PC-9 (cell line): ENCODE data around the gene CCT3. TPM values are rescaled to one million over a fixed set of nuclear protein-coding genes. Genes with fewer than 3 reads are reported as not detected.
A peak's percentile ranks its signal among the peaks of the same experiment; 100 is the strongest.

Experiments
- BruUV-seq: library from RNA; stranded (reverse); fragments of 400-500 nt; replicated peaks from 2 replicates; lab custom pipeline; 2021; lab: Mats Ljungman, UMichigan
- CTCF ChIA-PET: fragments of 300-600 bp; sonication (Branson Sonifier 250); formaldehyde crosslinking; loops from one replicate; lab custom pipeline; 2022; ENCODE audit warnings: antibody characterized with exemption; lab: Charles Lee
- POLR2A ChIA-PET: fragments of 300-600 bp; sonication (Branson Sonifier 250); formaldehyde crosslinking; loops from one replicate; lab custom pipeline; 2022; ENCODE audit warnings: antibody characterized with exemption; ENCODE audit not compliant: unreplicated experiment; lab: Charles Lee
- DNase-seq, 2 experiments: peaks; one replicate each; pipeline versions ENCODE4 v3.0.0 to v3.0.0-alpha.2; 2015 to 2022; ENCODE audit warnings: mixed read lengths in 1 of 2
- H2AFZ ChIP-seq: fragments of 200-600 bp; sonication (generic); 2 replicates; pipeline ENCODE4 v1.8.1; 2017; ENCODE audit warnings: antibody characterized with exemption
- H3F3A ChIP-seq: fragments of 200-600 bp; sonication (generic); 2 replicates; pipeline ENCODE4 v1.8.1; 2017; ENCODE audit warnings: antibody characterized with exemption, mild to moderate bottlenecking, low read depth; ENCODE audit not compliant: insufficient read depth
- H3K27ac ChIP-seq: fragments of 200-600 bp; sonication (generic); 2 replicates; pipeline ENCODE4 v1.6.1; 2016; ENCODE audit warnings: mixed run types
- H3K27me3 ChIP-seq: fragments of 200-600 bp; sonication (generic); 2 replicates; pipeline ENCODE4 v1.6.1; 2016; ENCODE audit warnings: low read depth, mixed run types; ENCODE audit not compliant: insufficient read depth
- H3K36me3 ChIP-seq: fragments of 200-600 bp; sonication (generic); 2 replicates; pipeline ENCODE4 v1.6.1; 2016; ENCODE audit warnings: low read depth, mixed run types
- H3K4me1 ChIP-seq: fragments of 200-600 bp; sonication (generic); replicated peaks from 2 replicates; pipeline ENCODE4 v1.6.1; 2016; ENCODE audit warnings: mixed run types; ENCODE audit not compliant: insufficient read depth
- H3K4me2 ChIP-seq: fragments of 200-600 bp; sonication (generic); 2 replicates; pipeline ENCODE4 v1.6.1; 2017; ENCODE audit warnings: mixed run types
- H3K4me3 ChIP-seq: fragments of 200-600 bp; sonication (generic); 2 replicates; pipeline ENCODE4 v1.6.1; 2016; ENCODE audit warnings: mixed run types
- H3K79me2 ChIP-seq: fragments of 200-600 bp; sonication (generic); 2 replicates; pipeline ENCODE4 v1.6.1; 2017; ENCODE audit warnings: low read depth, mixed run types
- H3K9me2 ChIP-seq: fragments of 200-600 bp; sonication (generic); 2 replicates; pipeline ENCODE4 v1.8.1; 2017; ENCODE audit warnings: mild to moderate bottlenecking; ENCODE audit not compliant: insufficient read depth
- H3K9me3 ChIP-seq: fragments of 200-600 bp; sonication (generic); 2 replicates; pipeline ENCODE4 v1.8.1; 2016; ENCODE audit warnings: low read depth; ENCODE audit not compliant: insufficient read depth
- H4K20me1 ChIP-seq: fragments of 200-600 bp; sonication (generic); 2 replicates; pipeline ENCODE4 v1.8.1; 2017; ENCODE audit not compliant: insufficient read depth
- CTCF ChIP-seq: fragments of 200-600 bp; sonication (generic); conservative IDR thresholded peaks from 2 replicates; pipeline ENCODE4 v1.6.1; 2017; ENCODE audit warnings: mixed run types, antibody characterized with exemption, mild to moderate bottlenecking, moderate library complexity
- EZH2 ChIP-seq: fragments of 200-600 bp; sonication (generic); IDR thresholded peaks from 2 replicates; pipeline ENCODE4 v1.8.0; 2017; ENCODE audit warnings: antibody characterized with exemption, low read depth
- intact Hi-C: fragments of 100-400 bp; cut with micrococcal nuclease; formaldehyde crosslinking; loops from one replicate; pipeline ENCODE4 v1.10.0; 2022; ENCODE audit not compliant: unreplicated experiment
- total RNA-seq: library from RNA; stranded (reverse); gene quantifications from 2 replicates; pipeline ENCODE4 v1.2.3, GENCODE V29; 2021

Gene CCT3
- total RNA-seq, 1 experiment from 2014 or later, result 317 TPM

- Histone ChIP-seq H3F3A (peaks cover 16% of the 10 kb centered on the region; the same call in 1 of the 2 replicates), H3K9me3 (no peaks in the 10 kb centered on the region), H3K4me3 (no peak overlapping the region), H3K4me1 (peaks cover 21% of the 10 kb centered on the region), H3K79me2 (no peaks in the 10 kb centered on the region), H3K27ac (no peak overlapping the region), H2AFZ (no peak overlapping the region), H3K36me3 (no peaks in the 10 kb centered on the region), H3K9me2 (no peaks in the 10 kb centered on the region), H3K27me3 (no peaks in the 10 kb centered on the region), H3K4me2 (no peak overlapping the region), H4K20me1 (no peaks in the 10 kb centered on the region)
- CTCF ChIA-PET, result interaction anchor here (0.7 kb wide), 1 partner anchor 46 kb away, joined by 4 read pairs; no protein-coding TSS in a partner anchor
- no peak for DNase-seq
- intact Hi-C loops, result no loop called here
- POLR2A ChIA-PET, result interaction anchor here (0.6 kb wide), 1 partner anchor 105 kb away, joined by 7 read pairs; no protein-coding TSS in a partner anchor
- BruUV-seq, result no TSS peak
- no peak for TF ChIP-seq EZH2
- no peak for TF ChIP-seq CTCF
Measured at GRCh38 chr1:156376958-156377919, 39.1 kb upstream of the CCT3 start.

- DNase-seq, result peak in 1 of 2 experiments; percentile 61
- Histone ChIP-seq H3K4me1 (peaks cover 31% of the 10 kb centered on the region), H3K9me3 (no peaks in the 10 kb centered on the region), H3K79me2 (no peaks in the 10 kb centered on the region), H3K36me3 (no peaks in the 10 kb centered on the region), H3K27me3 (no peaks in the 10 kb centered on the region), H4K20me1 (no peaks in the 10 kb centered on the region), H3K4me3 (no peak overlapping the region), H3K4me2 (no peak overlapping the region), H2AFZ (no peak overlapping the region), H3K27ac (no peak overlapping the region), H3F3A (peaks cover 16% of the 10 kb centered on the region; the same call in 1 of the 2 replicates), H3K9me2 (no peaks in the 10 kb centered on the region)
- ChIA-PET CTCF (interaction anchor here (0.6 to 0.8 kb wide), 5 partner anchors 11 to 470 kb away, joined by 3 to 6 read pairs (median 4); no protein-coding TSS in a partner anchor), POLR2A (no interaction called here)
- BruUV-seq, result no TSS peak
- intact Hi-C loops, result no loop called here
- TF ChIP-seq CTCF (no peak), EZH2 (no peak)
Measured at GRCh38 chr1:156376146-156376545, 38.1 kb upstream of the CCT3 start.

- DNase-seq, result no peak
- CTCF ChIA-PET, result interaction anchor here (1.0 kb wide), 1 partner anchor 73 kb away, joined by 3 read pairs; no protein-coding TSS in a partner anchor
- TF ChIP-seq CTCF, result no peak
- no peak for TF ChIP-seq EZH2
- Histone ChIP-seq H3K9me2 (no peaks in the 10 kb centered on the region), H3K4me3 (no peak overlapping the region), H2AFZ (no peak overlapping the region), H3K9me3 (no peaks in the 10 kb centered on the region), H3F3A (peaks cover 11% of the 10 kb centered on the region; the same call in 1 of the 2 replicates), H3K36me3 (no peaks in the 10 kb centered on the region), H3K79me2 (no peaks in the 10 kb centered on the region), H4K20me1 (no peaks in the 10 kb centered on the region), H3K4me1 (peaks cover 37% of the 10 kb centered on the region), H3K4me2 (no peak overlapping the region), H3K27me3 (no peaks in the 10 kb centered on the region), H3K27ac (no peak overlapping the region)
- intact Hi-C loops, result no loop called here
- POLR2A ChIA-PET, result no interaction called here
- BruUV-seq, result no TSS peak
Measured at GRCh38 chr1:156373546-156373945, 35.5 kb upstream of the CCT3 start.
